Ishikawa (cell line): Measurements from ENCODE around the gene IMPG2.

Experiments
- CEBPB ChIP-seq: IDR thresholded peaks from 2 replicates; pipeline ENCODE4 v1.6.1; 2012
- TEAD4 ChIP-seq: IDR thresholded peaks from 2 replicates; pipeline ENCODE4 v1.6.1; 2012
- USF1 ChIP-seq: IDR thresholded peaks from 2 replicates; pipeline ENCODE4 v1.6.1; 2012
- ZBTB7A ChIP-seq: IDR thresholded peaks from 2 replicates; pipeline ENCODE4 v1.6.1; 2012; ENCODE audit warnings: low read depth

IMPG2 gene

GRCh38 chr3:101179637-101180036 is 140.7 kb downstream of the IMPG2 start:
- no peak for TF ChIP-seq ZBTB7A
- no peak for TF ChIP-seq USF1
- no peak for TF ChIP-seq TEAD4

GRCh38 chr3:101177577-101177976 is 142.8 kb downstream of the IMPG2 start:
- TF ChIP-seq CEBPB (no peak), TEAD4 (no peak)
